HCT116 (cell line): ENCODE data around the gene PTGIS. TPM values are rescaled to one million over a fixed set of nuclear protein-coding genes. Genes with fewer than 3 reads are reported as not detected.

Experiments
- ATAC-seq: fragments of 200-7000 bp; cut with Tn5 transposase; 2 replicates; pipeline ENCODE4 v1.9.1; 2020; ENCODE audit warnings: mild to moderate bottlenecking, moderate library complexity
- BruUV-seq: library from RNA; stranded (reverse); fragments of 400-500 nt; replicated peaks from 2 replicates; lab custom pipeline; 2021; lab: Mats Ljungman, UMichigan
- CTCF ChIA-PET: fragments of 300-600 bp; sonication (Branson Sonifier 250); formaldehyde crosslinking; loops from one replicate; lab custom pipeline; 2021; ENCODE audit warnings: antibody characterized with exemption; lab: Charles Lee
- POLR2A ChIA-PET: fragments of 300-600, 350-600 bp; sonication (Branson Sonifier 250); formaldehyde crosslinking; loops from one replicate; lab custom pipeline; 2021; ENCODE audit warnings: antibody characterized with exemption; lab: Charles Lee
- RAD21 ChIA-PET, 2 experiments: fragments of 300-600 bp; sonication (Branson Sonifier 250); formaldehyde crosslinking; loops; one replicate each; lab custom pipeline; 2023; ENCODE audit warnings: low total read pairs in 2 of 2; ENCODE audit not compliant: uncharacterized antibody in 2 of 2, unreplicated experiment in 2 of 2, low non-redundant PET in 1 of 2; lab: Charles Lee
- DNase-seq: peaks from one replicate; pipeline ENCODE4 v3.0.0-alpha.2; 2010; ENCODE audit warnings: low read depth, low spot score
- H2AFZ ChIP-seq: fragments of 200-600 bp; shearing (Covaris generic), sonication (generic); 2 replicates; pipeline ENCODE4 v1.6.1; 2017; ENCODE audit warnings: low read depth, mixed run types, mixed read lengths, antibody characterized with exemption, low read length; ENCODE audit not compliant: poor library complexity, severe bottlenecking
- H3K27ac ChIP-seq: 2 replicates; pipeline ENCODE4 v1.5.1; 2012; ENCODE audit warnings: low read depth, low read length
- H3K27me3 ChIP-seq: fragments of 200-600 bp; sonication (generic); 2 replicates; pipeline ENCODE4 v1.6.1; 2016; ENCODE audit warnings: mixed run types, low read length, mixed read lengths; ENCODE audit not compliant: insufficient read depth
- H3K36me3 ChIP-seq, 2 experiments: fragments of 200-500 bp in 1 of 2; fragments of 200-600 bp in 1 of 2; sonication (Bioruptor generic) in 1 of 2; sonication (generic) in 1 of 2; 2 replicates each; pipeline versions ENCODE4 v1.5.1 to v1.6.1; 2014 to 2016; ENCODE audit warnings: low read length in 2 of 2, inconsistent platforms in 1 of 2, mixed read lengths in 1 of 2, mixed run types in 1 of 2; ENCODE audit not compliant: insufficient read depth in 2 of 2, control insufficient read depth in 1 of 2
- H3K4me1 ChIP-seq, 2 experiments: fragments of 200-600 bp in 1 of 2; sonication (generic) in 1 of 2; 2 replicates each; pipeline versions ENCODE4 v1.5.1 to v1.6.1; 2012 to 2017; ENCODE audit warnings: low read length in 2 of 2, inconsistent platforms in 1 of 2, mild to moderate bottlenecking in 1 of 2, mixed read lengths in 1 of 2, mixed run types in 1 of 2, moderate library complexity in 1 of 2; ENCODE audit not compliant: insufficient read depth in 2 of 2, control insufficient read depth in 1 of 2
- H3K4me2 ChIP-seq: fragments of 200-600 bp; sonication (generic); 2 replicates; pipeline ENCODE4 v1.6.1; 2017; ENCODE audit warnings: mixed run types, low read length, mixed read lengths
- H3K4me3 ChIP-seq, 2 experiments: fragments of 200-600 bp in 1 of 2; sonication (generic) in 1 of 2; replicated peaks in 1 of 2; 2 replicates each; pipeline ENCODE4 v1.5.1; 2011 to 2016; ENCODE audit warnings: low read length in 2 of 2, control low read depth in 1 of 2, low read depth in 1 of 2, mild to moderate bottlenecking in 1 of 2, mixed read lengths in 1 of 2, mixed run types in 1 of 2
- H3K79me2 ChIP-seq: fragments of 200-600 bp; sonication (generic); 2 replicates; pipeline ENCODE4 v1.6.1; 2017; ENCODE audit warnings: mild to moderate bottlenecking, mixed run types, low read length, moderate library complexity, mixed read lengths; ENCODE audit not compliant: insufficient read depth
- H3K9ac ChIP-seq: fragments of 200-600 bp; sonication (generic); 2 replicates; pipeline ENCODE4 v1.6.1; 2016; ENCODE audit warnings: low read length, mixed read lengths
- H3K9me2 ChIP-seq: fragments of 200-600 bp; sonication (generic), shearing (Covaris generic); 2 replicates; pipeline ENCODE4 v1.6.1; 2017; ENCODE audit warnings: mixed run types, mild to moderate bottlenecking, moderate library complexity; ENCODE audit not compliant: insufficient read depth
- H3K9me3 ChIP-seq, 2 experiments: fragments of 200-500 bp in 1 of 2; fragments of 200-600 bp in 1 of 2; sonication (Bioruptor generic) in 1 of 2; sonication (generic) in 1 of 2; 2 replicates each; pipeline ENCODE4 v1.6.1; 2014 to 2017; ENCODE audit warnings: low read length in 2 of 2, mixed read lengths in 2 of 2, inconsistent platforms in 1 of 2, low read depth in 1 of 2, mild to moderate bottlenecking in 1 of 2, mixed run types in 1 of 2, moderate library complexity in 1 of 2; ENCODE audit not compliant: control insufficient read depth in 1 of 2, insufficient read depth in 1 of 2
- H4K20me1 ChIP-seq: fragments of 200-600 bp; sonication (generic), shearing (Covaris generic); 2 replicates; pipeline ENCODE4 v1.6.1; 2017; ENCODE audit warnings: mixed run types, mild to moderate bottlenecking, moderate library complexity; ENCODE audit not compliant: insufficient read depth
- CEBPB ChIP-seq: IDR thresholded peaks from 2 replicates; pipeline ENCODE4 v1.6.1; 2012; ENCODE audit warnings: low read depth
- ELF1 ChIP-seq: IDR thresholded peaks from 2 replicates; pipeline ENCODE4 v1.6.1; 2012; ENCODE audit warnings: low read depth, borderline replicate concordance
- EZH2phosphoT487 ChIP-seq: fragments of 200-600 bp; IDR thresholded peaks from 2 replicates; pipeline ENCODE4 v1.6.1; 2018; ENCODE audit warnings: antibody characterized with exemption, borderline replicate concordance
- MAX ChIP-seq: IDR thresholded peaks from 2 replicates; pipeline ENCODE4 v1.6.1; 2012
- POLR2AphosphoS5 ChIP-seq: IDR thresholded peaks from 2 replicates; pipeline ENCODE4 v1.6.1; 2011; ENCODE audit warnings: mild to moderate bottlenecking, low read depth, low read length, moderate library complexity
- SIN3A ChIP-seq: IDR thresholded peaks from 2 replicates; pipeline ENCODE4 v1.6.1; 2012; ENCODE audit warnings: low read depth
- SP1 ChIP-seq: IDR thresholded peaks from 2 replicates; pipeline ENCODE4 v1.6.1; 2012; ENCODE audit warnings: low read depth
- ZBTB33 ChIP-seq: IDR thresholded peaks from 2 replicates; pipeline ENCODE4 v1.6.1; 2011; ENCODE audit warnings: mild to moderate bottlenecking, low read length, moderate library complexity; ENCODE audit not compliant: insufficient replicate concordance; ENCODE audit errors: extremely low read depth
- ZFX ChIP-seq: fragments of 450-650 bp; IDR thresholded peaks from 2 replicates; pipeline ENCODE4 v1.6.1; 2017
- intact Hi-C: fragments of 100-400 bp; cut with micrococcal nuclease; formaldehyde crosslinking; loops from 2 replicates; pipeline ENCODE4 v1.10.0; 2022
- total RNA-seq: library from RNA; stranded (reverse); gene quantifications from one replicate; pipeline ENCODE4 v1.2.1, GENCODE V29; 2021; ENCODE audit not compliant: unreplicated experiment

The PTGIS gene
- total RNA-seq, 1 experiment from 2014 or later, result 0.25 TPM

GRCh38 chr20:49482173-49482572 lies 85.8 kb downstream of the PTGIS start:
- H3K9me3 ChIP-seq, result no peaks in the 10 kb centered on the region
- intact Hi-C loops, result loop anchor here (5.0 kb wide), 1 partner anchor 100 kb away; no protein-coding TSS in a partner anchor
- RAD21 ChIA-PET, result no interaction called here
- peaks cover 4% of the 10 kb centered on the region; the same call in 1 of the 2 replicates for H3K27me3 ChIP-seq
- H3K9me2 ChIP-seq, result no peaks in the 10 kb centered on the region
- no peak overlapping the region for H2AFZ ChIP-seq
- H3K36me3 ChIP-seq, result no peaks in the 10 kb centered on the region
- POLR2A ChIA-PET, result no interaction called here
- CTCF ChIA-PET, result interaction anchor here (0.6 kb wide), 1 partner anchor 236 kb away, joined by 3 read pairs; no protein-coding TSS in a partner anchor
- TF ChIP-seq SP1 (no peak), EZH2phosphoT487 (no peak)
- no peaks in the 10 kb centered on the region for H4K20me1 ChIP-seq
- H3K4me3 ChIP-seq, result no peak overlapping the region
- H3K9ac ChIP-seq, result no peak overlapping the region
- H3K4me2 ChIP-seq, result no peak overlapping the region
- no peak for DNase-seq
- BruUV-seq, result no TSS peak
- no peaks in the 10 kb centered on the region for H3K79me2 ChIP-seq
- H3K27ac ChIP-seq, result no peak overlapping the region
- ATAC-seq, result no peak
- peaks cover 0 to 10% of the 10 kb centered on the region in 2 experiments; a peak in 1 of 4 replicates for H3K4me1 ChIP-seq

DNA sequence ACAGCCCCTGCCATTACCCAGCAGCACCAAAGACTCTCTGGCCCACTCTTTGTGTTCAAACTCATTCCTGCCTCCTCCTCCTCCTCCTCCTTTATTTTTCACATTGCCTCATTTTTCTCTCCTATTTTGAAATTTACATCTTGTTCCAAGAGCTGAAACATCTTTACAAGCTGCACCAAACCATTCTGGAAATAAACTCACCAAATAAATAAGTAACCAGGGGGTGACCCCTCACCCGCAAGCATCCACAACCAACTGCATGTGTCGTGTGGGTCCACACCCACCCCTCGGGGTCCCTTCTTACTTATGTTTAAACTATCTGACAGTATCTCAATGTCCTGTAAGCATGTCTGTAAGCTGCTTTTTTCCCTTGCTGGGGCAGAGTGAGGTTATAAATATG lies 86.8 kb downstream of the PTGIS start:
- Histone ChIP-seq H3K4me3 (no peak overlapping the region), H3K9me2 (no peaks in the 10 kb centered on the region), H3K4me2 (no peak overlapping the region), H4K20me1 (no peaks in the 10 kb centered on the region), H3K27me3 (no peaks in the 10 kb centered on the region), H3K27ac (no peak overlapping the region), H3K4me1 (peaks cover 0 to 13% of the 10 kb centered on the region in 2 experiments; a peak in 1 of 4 replicates), H2AFZ (no peak overlapping the region), H3K9me3 (no peaks in the 10 kb centered on the region), H3K36me3 (no peaks in the 10 kb centered on the region), H3K9ac (no peak overlapping the region), H3K79me2 (no peaks in the 10 kb centered on the region)
- ChIA-PET CTCF (no interaction called here), POLR2A (no interaction called here), RAD21 (no interaction called here)
- ATAC-seq (no peak), DNase-seq (no peak)
- no TSS peak for BruUV-seq
- no peak for TF ChIP-seq MAX
- TF ChIP-seq ZBTB33, result no peak
- TF ChIP-seq ELF1, result no peak
- TF ChIP-seq CEBPB, result no peak
- no peak for TF ChIP-seq SP1
- no peak for TF ChIP-seq POLR2AphosphoS5
- TF ChIP-seq SIN3A, result no peak
- no peak for TF ChIP-seq ZFX
- intact Hi-C loops, result loop anchor here (5.0 kb wide), 1 partner anchor 99 kb away; no protein-coding TSS in a partner anchor
